HG03571 (cell line): ENCODE data around the gene STK11.

Experiments
- ATAC-seq: cut with Tn5 transposase; IDR thresholded peaks from one replicate; pipeline ENCODE4 v1.9.1; 2021; ENCODE audit not compliant: unreplicated experiment

The STK11 gene

DNA sequence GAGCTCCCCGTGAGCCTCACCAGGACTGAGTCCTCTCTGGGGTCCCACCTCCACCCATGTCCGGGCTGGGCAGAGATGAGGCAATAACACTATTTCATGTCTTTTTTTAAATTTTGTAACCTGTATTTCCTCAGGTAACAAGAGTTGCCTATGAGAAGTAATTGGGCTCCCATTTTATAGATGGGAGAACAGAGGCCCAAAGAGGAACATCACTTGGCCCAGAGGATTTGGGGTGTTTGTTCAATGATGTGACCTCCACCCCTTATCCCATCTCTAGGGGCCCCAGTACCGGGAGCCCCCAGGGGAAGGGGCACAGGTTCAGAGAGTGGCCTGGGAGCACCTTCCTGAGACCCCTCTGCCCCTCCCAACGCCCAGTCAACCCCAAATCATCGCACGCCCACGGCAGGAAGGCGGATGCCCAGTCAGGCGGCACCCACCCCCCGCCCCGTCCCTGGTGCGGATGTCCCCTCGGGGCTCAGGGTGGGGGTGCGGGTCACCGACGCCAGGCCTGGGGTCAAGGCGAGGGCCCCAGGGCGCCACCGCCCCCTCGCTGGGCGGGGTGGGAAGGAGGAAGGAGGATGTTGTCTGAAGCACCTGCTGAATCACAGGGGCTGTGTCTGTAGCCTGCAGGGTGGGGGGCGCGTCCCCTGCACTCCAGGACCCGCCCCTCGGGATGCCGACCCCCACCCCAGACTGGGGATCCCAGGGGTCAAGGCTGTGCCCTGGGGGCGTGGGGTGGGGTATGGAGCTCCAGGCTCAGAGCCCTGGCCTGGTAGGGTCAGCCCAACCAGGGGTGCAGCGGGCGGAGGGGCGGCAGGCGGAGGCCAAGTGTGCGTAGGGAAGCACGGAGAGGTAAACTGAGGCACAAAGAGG is 54.5 kb downstream of the STK11 start:
- ATAC-seq: no peak

- ATAC-seq: no peak
Observed at GRCh38 chr19:1260749-1261537, 55.4 kb downstream of the STK11 start.

GRCh38 chr19:1261538-1261797 is 55.9 kb downstream of the STK11 start:
- ATAC-seq: no peak

DNA sequence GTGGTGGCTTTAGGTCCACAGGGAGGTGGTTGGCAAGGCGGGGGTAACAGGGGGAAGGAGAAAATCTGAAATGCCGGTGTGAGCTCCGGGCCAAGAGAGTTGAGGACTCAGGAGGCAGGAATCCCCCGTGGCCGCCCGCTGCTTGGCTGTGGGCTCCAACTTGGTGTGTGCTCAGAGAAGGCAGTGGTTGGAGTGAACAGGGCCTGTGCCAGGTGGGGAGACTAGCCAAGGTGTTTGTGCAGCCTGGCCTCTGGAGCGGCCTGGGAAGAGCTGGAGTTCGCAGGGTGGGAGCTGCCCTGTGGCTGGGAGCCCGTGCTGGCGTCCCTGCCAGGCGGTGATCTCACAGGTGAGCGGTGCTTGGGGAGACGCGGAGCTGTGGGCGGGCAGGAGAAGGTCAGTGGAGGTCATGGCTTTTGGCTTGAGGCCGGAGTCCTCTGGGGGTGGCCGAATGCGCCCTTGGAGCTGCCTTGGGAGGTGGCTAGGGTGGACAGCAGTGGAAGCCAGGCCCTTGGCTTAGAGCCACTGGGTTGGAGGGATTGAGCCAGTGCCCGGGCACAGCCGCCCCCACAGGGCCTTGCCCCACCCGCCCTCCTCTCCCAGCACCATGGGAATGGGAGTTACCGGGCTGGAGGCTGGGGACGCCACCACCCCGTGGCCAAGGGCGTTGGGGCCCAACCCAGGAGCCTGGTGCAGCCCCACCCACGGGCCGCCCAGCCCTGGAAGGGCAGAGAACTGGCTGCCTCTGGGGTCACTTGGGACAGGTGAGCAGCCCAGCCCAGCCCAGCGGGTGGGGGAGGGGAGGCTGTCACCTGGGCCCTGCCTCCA is 56.4 kb downstream of the STK11 start:
- ATAC-seq: no peak

DNA sequence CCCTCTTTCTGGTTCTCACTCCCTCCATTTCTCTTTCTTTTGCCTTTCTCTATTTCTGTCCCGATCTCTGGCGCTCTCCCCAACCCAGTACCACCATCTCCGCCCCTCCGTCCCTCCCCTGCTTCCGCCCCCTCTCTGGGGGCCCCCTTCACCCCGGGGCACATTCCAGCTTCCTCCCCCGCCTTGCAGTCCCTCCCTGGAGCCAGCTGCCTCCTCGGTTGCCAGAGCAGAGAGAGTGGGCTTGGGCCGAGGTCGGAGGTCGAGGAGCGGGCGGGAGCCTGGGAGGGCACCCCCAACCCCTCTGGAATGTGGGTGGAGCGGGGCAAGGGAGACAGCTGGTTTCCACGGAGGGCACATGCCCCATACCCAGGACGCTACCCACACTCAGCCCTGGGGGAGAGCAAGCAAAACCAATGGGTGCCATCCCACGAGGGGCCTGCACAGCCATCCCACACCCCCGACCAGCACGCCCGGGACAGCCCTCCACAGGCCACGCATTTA is 57.1 kb downstream of the STK11 start:
- no peak for ATAC-seq

GRCh38 chr19:1263188-1263587 is 57.6 kb downstream of the STK11 start:
- ATAC-seq: no peak

DNA sequence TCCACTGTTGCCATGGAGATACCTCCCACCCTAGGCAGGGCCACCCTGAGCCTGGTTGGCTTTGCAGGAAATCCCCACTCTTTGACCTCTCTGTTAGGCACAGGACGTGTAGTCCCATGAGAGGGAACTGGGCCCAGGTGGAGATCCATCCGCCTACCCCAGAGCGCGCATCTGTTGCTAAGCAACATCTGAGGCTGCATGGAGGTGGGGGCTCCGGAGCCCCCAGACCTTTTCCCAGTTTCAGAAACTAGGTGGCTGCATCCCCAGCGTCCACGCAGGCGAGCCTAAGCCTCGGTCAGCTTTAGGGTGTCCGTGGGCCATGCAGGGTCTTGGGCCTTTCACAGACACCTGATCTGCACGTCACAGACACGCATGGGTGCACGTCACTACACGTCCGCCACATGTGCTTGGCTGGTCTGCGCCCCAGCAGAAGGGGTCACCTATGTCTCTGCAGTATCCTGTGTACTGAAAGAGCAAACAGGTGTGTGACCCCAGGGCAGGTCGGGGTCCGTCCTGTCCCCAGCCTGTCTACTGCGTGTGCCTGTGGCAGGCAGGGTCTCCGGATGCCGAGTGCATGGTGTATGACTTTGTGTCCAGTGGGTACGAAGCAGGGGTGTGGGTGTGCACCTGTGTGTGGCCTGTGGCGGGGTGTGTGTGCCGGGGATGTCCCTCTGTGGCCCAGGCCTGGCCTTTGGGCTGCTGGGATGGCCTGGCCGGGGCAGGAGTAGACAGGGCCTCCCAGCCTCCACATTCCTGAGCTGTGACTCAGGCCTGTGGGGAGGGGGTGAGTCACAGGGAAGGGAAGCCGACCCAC is 59.4 kb downstream of the STK11 start:
- ATAC-seq: no peak

DNA sequence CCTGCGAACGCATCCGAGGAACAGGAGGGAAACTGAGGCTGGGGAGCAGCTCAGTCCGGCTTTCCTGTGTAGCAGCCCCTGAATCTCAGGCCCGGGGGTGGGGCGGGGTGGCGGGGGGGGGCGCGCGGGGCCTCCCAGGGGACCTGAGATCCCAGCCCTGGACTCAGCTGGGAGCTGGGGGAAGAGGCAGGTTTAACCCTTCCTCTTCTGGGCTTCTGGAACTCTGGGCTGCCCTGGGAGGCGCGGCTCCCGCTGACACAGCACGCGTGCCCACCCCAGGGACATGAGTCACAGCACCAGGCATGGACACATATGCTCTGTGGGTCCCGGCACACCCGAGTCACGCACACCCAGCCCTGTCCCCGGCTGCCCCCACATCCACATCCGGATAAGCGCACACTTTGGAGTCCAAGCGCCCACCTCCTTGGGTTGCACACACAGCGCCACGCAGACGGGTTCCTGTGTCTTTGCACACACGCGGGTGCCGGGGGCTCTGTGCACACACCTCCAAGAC is 60.1 kb downstream of the STK11 start:
- ATAC-seq: no peak

- ATAC-seq: no peak
Observed at GRCh38 chr19:1266129-1266915, 60.7 kb downstream of the STK11 start.

GRCh38 chr19:1266916-1267476 is 61.4 kb downstream of the STK11 start:
- ATAC-seq: no peak

- no peak for ATAC-seq
Observed at GRCh38 chr19:1267477-1268225, 62.1 kb downstream of the STK11 start.

DNA sequence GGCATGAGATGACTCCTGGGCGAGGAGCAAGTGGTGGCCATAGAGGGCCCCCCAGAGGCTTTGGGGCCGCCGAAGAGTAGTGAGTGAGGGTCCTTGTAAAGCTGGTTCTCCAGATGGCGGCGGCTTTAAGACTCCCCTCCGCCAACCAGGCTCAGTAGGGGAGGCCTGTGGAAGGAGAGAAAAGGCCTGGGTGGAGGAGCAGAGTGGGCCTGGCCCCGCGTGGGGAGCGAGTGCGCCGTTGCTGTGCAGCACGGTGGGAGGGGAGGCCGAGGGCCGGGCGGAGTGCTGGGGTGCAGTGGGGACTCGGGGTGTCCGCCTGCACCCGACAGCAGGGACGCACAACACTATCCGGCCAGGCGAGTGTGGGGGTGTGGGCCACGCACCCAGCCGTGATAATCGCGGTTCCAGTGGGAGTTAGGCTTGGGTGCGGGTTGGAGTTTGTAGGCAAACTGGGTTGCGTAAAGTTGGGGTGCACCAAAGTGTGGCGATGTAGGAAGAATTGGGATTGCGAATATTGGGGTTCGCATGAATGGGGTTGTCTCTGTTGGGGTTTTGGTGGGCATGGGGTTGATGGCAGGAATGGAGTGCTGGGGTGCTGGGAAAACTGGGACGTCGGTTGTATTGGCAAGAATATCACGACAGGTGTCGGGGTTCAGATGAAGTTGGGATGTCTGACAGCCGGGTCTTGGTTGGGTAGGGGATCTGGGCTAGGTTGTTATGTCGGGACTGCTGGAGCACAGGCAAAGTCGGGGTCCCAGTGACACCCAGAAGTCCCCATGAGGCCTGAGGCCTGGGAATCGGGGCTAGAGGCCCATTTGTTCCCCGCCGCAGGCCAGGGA is 62.9 kb downstream of the STK11 start:
- ATAC-seq: no peak

DNA sequence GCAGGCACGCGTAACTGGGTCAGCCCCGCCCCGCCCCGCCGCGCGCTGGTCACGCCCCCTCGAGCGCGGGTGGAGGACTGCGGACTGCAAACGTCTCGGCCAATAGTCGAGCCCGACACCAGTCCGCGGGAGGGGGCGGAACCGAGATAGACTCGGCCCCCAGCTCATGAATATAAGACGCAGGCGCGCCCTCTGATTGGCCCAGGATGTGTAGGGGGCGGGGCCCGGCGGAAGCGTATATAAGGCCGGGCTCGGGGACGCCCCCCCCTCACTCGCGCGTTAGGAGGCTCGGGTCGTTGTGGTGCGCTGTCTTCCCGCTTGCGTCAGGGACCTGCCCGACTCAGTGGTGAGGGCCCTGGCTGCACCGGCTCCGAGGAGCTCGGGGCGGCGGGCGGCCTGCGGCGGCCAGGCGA is 63.5 kb downstream of the STK11 start, which contains the start of gene CIRBP:
Gene CIRBP (plus strand): TSS at position 268 of the 413 bp plus-strand sequence. CDS start 1,602 bp downstream, outside the sequence.
- ATAC-seq: peak; percentile 43

GRCh38 chr19:1269478-1270212 is 64.1 kb downstream of the STK11 start:
- ATAC-seq: peak; percentile 13

DNA sequence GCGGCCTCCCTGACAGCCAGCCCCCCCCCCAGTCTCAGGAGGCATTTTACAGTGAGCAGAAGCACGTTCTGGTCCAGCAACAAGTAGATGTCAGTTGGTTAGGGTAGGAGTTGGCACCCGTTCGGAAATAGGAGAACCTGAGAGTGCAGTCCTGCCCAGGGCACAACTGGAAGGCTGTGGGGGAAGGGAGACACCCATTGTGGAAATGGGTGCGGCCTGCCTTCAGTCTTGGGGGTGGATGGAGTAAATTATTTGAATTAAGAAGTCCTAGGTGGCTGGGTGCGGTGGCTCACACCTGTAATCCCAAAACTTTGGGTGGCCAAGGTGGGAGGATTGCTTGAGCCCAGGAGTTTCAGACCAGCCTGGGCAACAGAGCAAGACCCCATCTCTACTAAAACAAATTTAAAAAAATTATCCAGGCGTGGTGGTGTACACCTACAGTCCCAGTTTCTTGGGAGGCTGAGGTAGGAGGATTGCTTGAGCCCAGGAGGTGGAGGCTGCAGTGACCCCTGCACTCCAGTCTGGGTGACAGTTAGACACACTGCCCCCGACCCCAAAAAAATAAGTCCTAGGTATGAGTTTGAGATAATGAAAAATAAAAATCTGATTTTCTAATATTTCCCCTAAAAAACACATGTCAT is 64.8 kb downstream of the STK11 start:
- no peak for ATAC-seq

DNA sequence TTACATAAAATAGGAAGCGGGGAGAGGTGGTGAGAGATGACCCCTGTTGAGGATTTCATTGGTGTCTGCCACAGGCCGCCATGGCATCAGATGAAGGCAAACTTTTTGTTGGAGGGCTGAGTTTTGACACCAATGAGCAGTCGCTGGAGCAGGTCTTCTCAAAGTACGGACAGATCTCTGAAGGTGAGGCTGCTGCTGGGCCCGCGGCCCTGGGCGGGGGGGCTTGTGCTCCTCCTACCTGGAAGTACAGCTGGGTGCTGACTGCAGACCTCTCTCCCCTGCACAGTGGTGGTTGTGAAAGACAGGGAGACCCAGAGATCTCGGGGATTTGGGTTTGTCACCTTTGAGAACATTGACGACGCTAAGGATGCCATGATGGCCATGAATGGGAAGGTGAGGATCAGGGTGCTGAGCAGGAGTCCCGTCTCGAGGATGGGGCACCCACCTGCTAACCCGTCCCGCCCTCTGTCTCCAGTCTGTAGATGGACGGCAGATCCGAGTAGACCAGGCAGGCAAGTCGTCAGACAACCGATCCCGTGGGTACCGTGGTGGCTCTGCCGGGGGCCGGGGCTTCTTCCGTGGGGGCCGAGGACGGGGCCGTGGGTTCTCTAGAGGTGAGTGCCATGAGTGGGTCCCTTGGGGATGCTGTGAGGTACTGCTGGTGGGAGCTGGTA is 65.4 kb downstream of the STK11 start:
- ATAC-seq: no peak
